ENCODE measurements around the gene TMEM43. TPM values are rescaled to one million over a fixed set of nuclear protein-coding genes. Genes with fewer than 3 reads are reported as not detected.

TMEM43 gene
- total and polyA plus RNA-seq, 2 of the 13 experiments (the other 11 are each of a cell fraction or from before 2014, with no cell fraction given): 48.9 to 50.5 TPM

DNA sequence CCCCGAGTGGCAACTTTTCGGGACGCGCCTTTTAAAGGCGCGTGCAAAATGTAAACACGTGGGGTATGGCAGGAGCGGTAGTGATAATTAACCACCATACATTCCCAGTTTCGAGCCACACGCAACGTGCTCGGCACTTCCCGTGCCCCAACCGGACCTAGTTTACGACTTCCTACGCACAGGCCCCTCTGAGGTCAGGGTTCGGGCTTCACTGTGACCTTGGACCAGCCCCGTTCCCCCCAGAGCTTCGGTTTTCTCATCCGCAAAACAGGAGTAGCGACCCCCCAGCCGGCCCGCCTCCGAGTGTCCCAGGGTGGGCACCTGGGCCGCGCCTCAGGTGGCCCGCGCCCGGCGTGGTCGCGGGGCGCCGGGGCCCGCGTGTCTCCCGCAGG lies 633 bp upstream of the TMEM43 start (continued):
- no peak for TF ChIP-seq HOXD1 (CRISPR knock-in tag; IDR thresholded peaks at IDR 0.05)
- TF ChIP-seq, protein P1, sequence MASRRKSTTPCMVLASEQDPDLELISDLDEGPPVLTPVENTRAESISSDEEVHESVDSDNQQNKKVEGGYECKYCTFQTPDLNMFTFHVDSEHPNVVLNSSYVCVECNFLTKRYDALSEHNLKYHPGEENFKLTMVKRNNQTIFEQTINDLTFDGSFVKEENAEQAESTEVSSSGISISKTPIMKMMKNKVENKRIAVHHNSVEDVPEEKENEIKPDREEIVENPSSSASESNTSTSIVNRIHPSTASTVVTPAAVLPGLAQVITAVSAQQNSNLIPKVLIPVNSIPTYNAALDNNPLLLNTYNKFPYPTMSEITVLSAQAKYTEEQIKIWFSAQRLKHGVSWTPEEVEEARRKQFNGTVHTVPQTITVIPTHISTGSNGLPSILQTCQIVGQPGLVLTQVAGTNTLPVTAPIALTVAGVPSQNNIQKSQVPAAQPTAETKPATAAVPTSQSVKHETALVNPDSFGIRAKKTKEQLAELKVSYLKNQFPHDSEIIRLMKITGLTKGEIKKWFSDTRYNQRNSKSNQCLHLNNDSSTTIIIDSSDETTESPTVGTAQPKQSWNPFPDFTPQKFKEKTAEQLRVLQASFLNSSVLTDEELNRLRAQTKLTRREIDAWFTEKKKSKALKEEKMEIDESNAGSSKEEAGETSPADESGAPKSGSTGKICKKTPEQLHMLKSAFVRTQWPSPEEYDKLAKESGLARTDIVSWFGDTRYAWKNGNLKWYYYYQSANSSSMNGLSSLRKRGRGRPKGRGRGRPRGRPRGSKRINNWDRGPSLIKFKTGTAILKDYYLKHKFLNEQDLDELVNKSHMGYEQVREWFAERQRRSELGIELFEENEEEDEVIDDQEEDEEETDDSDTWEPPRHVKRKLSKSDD (CRISPR knock-in tag; IDR thresholded peaks at IDR 0.05; ENCODE audit: low read depth): no peak
- TF ChIP-seq NFATC3 (CRISPR knock-in tag; IDR thresholded peaks at IDR 0.05): no peak
- no peak for TF ChIP-seq GPN1 (CRISPR knock-in tag; IDR thresholded peaks at IDR 0.05; ENCODE audit: borderline replicate concordance)
- no peak for TF ChIP-seq REXO4 (CRISPR knock-in tag; IDR thresholded peaks at IDR 0.05; ENCODE audit: borderline replicate concordance)
- TF ChIP-seq, protein P2, sequence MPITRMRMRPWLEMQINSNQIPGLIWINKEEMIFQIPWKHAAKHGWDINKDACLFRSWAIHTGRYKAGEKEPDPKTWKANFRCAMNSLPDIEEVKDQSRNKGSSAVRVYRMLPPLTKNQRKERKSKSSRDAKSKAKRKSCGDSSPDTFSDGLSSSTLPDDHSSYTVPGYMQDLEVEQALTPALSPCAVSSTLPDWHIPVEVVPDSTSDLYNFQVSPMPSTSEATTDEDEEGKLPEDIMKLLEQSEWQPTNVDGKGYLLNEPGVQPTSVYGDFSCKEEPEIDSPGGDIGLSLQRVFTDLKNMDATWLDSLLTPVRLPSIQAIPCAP (CRISPR knock-in tag; IDR thresholded peaks at IDR 0.05; ENCODE audit: low read depth): no peak
- TF ChIP-seq, protein P3, sequence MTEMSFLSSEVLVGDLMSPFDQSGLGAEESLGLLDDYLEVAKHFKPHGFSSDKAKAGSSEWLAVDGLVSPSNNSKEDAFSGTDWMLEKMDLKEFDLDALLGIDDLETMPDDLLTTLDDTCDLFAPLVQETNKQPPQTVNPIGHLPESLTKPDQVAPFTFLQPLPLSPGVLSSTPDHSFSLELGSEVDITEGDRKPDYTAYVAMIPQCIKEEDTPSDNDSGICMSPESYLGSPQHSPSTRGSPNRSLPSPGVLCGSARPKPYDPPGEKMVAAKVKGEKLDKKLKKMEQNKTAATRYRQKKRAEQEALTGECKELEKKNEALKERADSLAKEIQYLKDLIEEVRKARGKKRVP (CRISPR knock-in tag; IDR thresholded peaks at IDR 0.05): no peak
- TF ChIP-seq, protein P4, sequence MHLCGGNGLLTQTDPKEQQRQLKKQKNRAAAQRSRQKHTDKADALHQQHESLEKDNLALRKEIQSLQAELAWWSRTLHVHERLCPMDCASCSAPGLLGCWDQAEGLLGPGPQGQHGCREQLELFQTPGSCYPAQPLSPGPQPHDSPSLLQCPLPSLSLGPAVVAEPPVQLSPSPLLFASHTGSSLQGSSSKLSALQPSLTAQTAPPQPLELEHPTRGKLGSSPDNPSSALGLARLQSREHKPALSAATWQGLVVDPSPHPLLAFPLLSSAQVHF (CRISPR knock-in tag; IDR thresholded peaks at IDR 0.05): no peak
- TF ChIP-seq ZNF557 (CRISPR knock-in tag; IDR thresholded peaks at IDR 0.05): no peak
- no peak for TF ChIP-seq SOX13 (IDR thresholded peaks at IDR 0.05)
- TF ChIP-seq SOX13 (CRISPR knock-in tag; conservative IDR thresholded peaks at IDR 0.05 in 1 of 2, IDR thresholded peaks at IDR 0.05 in 1 of 2): no peak
- TF ChIP-seq PHF5A (CRISPR knock-in tag; IDR thresholded peaks at IDR 0.05; ENCODE audit: low read depth, unreplicated experiment): no peak
- TF ChIP-seq, protein P5, sequence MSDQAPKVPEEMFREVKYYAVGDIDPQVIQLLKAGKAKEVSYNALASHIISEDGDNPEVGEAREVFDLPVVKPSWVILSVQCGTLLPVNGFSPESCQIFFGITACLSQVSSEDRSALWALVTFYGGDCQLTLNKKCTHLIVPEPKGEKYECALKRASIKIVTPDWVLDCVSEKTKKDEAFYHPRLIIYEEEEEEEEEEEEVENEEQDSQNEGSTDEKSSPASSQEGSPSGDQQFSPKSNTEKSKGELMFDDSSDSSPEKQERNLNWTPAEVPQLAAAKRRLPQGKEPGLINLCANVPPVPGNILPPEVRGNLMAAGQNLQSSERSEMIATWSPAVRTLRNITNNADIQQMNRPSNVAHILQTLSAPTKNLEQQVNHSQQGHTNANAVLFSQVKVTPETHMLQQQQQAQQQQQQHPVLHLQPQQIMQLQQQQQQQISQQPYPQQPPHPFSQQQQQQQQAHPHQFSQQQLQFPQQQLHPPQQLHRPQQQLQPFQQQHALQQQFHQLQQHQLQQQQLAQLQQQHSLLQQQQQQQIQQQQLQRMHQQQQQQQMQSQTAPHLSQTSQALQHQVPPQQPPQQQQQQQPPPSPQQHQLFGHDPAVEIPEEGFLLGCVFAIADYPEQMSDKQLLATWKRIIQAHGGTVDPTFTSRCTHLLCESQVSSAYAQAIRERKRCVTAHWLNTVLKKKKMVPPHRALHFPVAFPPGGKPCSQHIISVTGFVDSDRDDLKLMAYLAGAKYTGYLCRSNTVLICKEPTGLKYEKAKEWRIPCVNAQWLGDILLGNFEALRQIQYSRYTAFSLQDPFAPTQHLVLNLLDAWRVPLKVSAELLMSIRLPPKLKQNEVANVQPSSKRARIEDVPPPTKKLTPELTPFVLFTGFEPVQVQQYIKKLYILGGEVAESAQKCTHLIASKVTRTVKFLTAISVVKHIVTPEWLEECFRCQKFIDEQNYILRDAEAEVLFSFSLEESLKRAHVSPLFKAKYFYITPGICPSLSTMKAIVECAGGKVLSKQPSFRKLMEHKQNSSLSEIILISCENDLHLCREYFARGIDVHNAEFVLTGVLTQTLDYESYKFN (CRISPR knock-in tag; conservative IDR thresholded peaks at IDR 0.05): peak; percentile 49; the same call in 1 of the 2 replicates
- TF ChIP-seq NFIC (IDR thresholded peaks at IDR 0.05; ENCODE audit: low read length): no peak
- TF ChIP-seq CC2D1A (CRISPR knock-in tag; IDR thresholded peaks at IDR 0.05): no peak
- no peak for TF ChIP-seq ZNF550 (CRISPR knock-in tag; IDR thresholded peaks at IDR 0.05; ENCODE audit: borderline replicate concordance)
- TF ChIP-seq ZNF724P (CRISPR knock-in tag; IDR thresholded peaks at IDR 0.05; ENCODE audit: borderline replicate concordance): no peak
- no peak for TF ChIP-seq ZNF614 (CRISPR knock-in tag; IDR thresholded peaks at IDR 0.05; ENCODE audit: borderline replicate concordance)
- no peak for TF ChIP-seq ATAD3A (CRISPR knock-in tag; IDR thresholded peaks at IDR 0.05)
- TF ChIP-seq CREM (IDR thresholded peaks at IDR 0.05): no peak; the same call in 1 of the 2 replicates
- no peak for TF ChIP-seq CREM (CRISPR knock-in tag; IDR thresholded peaks at IDR 0.05)
- TF ChIP-seq ARNTL (CRISPR knock-in tag; IDR thresholded peaks at IDR 0.05): no peak; the same call in 1 of the 2 replicates
- TF ChIP-seq ZNF383 (CRISPR knock-in tag; IDR thresholded peaks at IDR 0.05; ENCODE audit: borderline replicate concordance): no peak
- TF ChIP-seq JUND (CRISPR knock-in tag; IDR thresholded peaks at IDR 0.05): no peak
